ENCODE data around the gene SOX5. TPM values are rescaled to one million over a fixed set of nuclear protein-coding genes. Genes with fewer than 3 reads are reported as not detected.

SOX5 gene
- total RNA-seq, 1 donor from 2014 or later: 2.1 TPM

DNA sequence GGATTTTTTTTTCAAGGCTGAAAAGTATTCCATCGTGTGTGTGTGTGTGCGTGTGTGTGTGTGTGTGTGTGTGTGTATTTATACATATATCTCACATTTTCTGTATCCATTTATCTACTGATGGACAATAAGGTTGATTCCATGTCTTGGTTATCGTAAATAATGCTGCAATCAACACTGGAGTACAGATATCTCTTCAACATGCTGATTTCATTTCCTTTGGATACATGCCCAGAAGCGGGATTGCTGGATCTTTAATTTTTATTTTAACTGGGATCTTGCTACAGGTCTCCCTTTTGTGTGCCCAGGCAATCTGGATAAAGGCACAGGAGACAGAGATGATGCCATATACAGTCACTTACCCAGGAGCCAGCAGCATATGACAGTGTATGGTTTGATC, 338.1 kb downstream of the SOX5 start:
- no peaks in the 10 kb centered on the region for H3K27me3 Mint-ChIP-seq
- intact Hi-C loops (cut with micrococcal nuclease): no loop called here
- H3K36me3 Mint-ChIP-seq (ENCODE audit: low read depth): no peaks in the 10 kb centered on the region
- no peak overlapping the region for H3K27ac Mint-ChIP-seq
- no peaks in the 10 kb centered on the region for H3K9me3 Mint-ChIP-seq
- no peaks in the 10 kb centered on the region for H3K4me1 Mint-ChIP-seq
- no peak overlapping the region for H3K4me3 Mint-ChIP-seq
- no peak for DNase-seq

GRCh38 chr12:23600919-23601318, 348.6 kb downstream of the SOX5 start:
- no peaks in the 10 kb centered on the region for H3K36me3 Mint-ChIP-seq (ENCODE audit: low read depth)
- H3K27ac Mint-ChIP-seq: no peak overlapping the region
- no peaks in the 10 kb centered on the region for H3K4me1 Mint-ChIP-seq
- peaks cover 3% of the 10 kb centered on the region for H3K9me3 Mint-ChIP-seq
- intact Hi-C loops (cut with micrococcal nuclease): no loop called here
- H3K4me3 Mint-ChIP-seq: no peak overlapping the region
- no peaks in the 10 kb centered on the region for H3K27me3 Mint-ChIP-seq
- no peak for DNase-seq

- DNase-seq: no peak
- H3K4me3 Mint-ChIP-seq: no peak overlapping the region
- no peaks in the 10 kb centered on the region for H3K36me3 Mint-ChIP-seq (ENCODE audit: low read depth)
- no peaks in the 10 kb centered on the region for H3K27me3 Mint-ChIP-seq
- H3K9me3 Mint-ChIP-seq: no peaks in the 10 kb centered on the region
- intact Hi-C loops (cut with micrococcal nuclease): no loop called here
- H3K27ac Mint-ChIP-seq: no peak overlapping the region
- H3K4me1 Mint-ChIP-seq: no peaks in the 10 kb centered on the region
Measured at GRCh38 chr12:23596568-23596967, 352.9 kb downstream of the SOX5 start.

DNA sequence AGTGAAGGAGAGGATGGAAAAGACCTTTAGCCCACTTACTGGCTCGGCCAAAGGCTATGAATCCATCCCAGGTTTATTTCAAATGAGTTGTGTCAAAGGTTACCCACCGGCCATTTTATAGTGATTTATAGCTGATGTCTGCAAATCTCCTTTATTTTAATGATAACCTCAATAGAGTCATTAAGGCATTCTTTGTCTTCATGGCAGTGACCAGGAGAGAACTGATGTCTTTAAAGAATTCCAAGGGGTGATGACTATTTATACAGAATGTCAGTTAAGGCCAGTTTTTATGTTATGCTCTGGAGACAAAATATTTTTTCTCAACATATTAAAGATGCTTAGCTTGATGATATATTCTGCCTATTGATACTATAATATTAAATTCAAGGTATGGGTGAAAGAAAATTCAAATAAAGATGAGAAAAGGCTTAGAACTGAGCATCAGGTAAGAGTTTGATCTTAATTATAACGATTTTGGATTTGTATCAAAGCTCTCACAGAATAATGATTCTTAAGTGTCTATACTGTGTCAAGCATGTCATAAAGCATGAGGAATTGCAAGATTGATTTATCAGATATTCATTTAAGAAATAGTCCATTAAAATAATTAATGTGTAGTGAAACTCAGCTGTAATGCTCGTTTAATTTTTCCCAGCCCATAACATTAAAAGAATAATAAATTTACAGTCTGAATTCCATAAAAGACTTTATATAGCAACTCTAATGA, 361.5 kb downstream of the SOX5 start:
- H3K4me1 Mint-ChIP-seq: no peaks in the 10 kb centered on the region
- H3K9me3 Mint-ChIP-seq: no peaks in the 10 kb centered on the region
- H3K36me3 Mint-ChIP-seq (ENCODE audit: low read depth): no peaks in the 10 kb centered on the region
- no peak overlapping the region for H3K27ac Mint-ChIP-seq
- H3K4me3 Mint-ChIP-seq: no peak overlapping the region
- intact Hi-C loops (cut with micrococcal nuclease): no loop called here
- no peaks in the 10 kb centered on the region for H3K27me3 Mint-ChIP-seq
- no peak for DNase-seq

DNA sequence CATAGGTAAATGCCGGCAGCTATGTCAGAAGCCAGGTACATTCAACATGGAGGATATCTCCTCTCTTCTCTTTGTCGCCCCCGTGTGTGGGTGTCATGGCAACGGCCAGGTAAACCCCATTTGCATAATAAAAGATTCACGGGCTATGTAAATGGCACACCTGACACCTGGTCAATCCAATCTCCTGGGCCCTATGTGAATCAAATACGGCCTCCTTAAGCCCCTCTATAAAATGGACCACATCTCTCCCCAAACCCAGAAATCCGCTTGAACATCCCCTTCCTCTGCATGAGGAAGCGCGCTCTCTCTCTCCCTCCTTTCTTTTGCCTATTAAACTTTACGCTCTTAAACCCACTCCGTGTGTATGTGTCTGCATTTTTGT, 363.7 kb downstream of the SOX5 start:
- no peaks in the 10 kb centered on the region for H3K4me1 Mint-ChIP-seq
- H3K9me3 Mint-ChIP-seq: no peaks in the 10 kb centered on the region
- intact Hi-C loops (cut with micrococcal nuclease): no loop called here
- H3K27ac Mint-ChIP-seq: no peak overlapping the region
- no peak overlapping the region for H3K4me3 Mint-ChIP-seq
- no peaks in the 10 kb centered on the region for H3K36me3 Mint-ChIP-seq (ENCODE audit: low read depth)
- H3K27me3 Mint-ChIP-seq: no peaks in the 10 kb centered on the region
- DNase-seq: no peak

- H3K4me3 Mint-ChIP-seq: no peak overlapping the region
- H3K36me3 Mint-ChIP-seq (ENCODE audit: low read depth): no peaks in the 10 kb centered on the region
- intact Hi-C loops (cut with micrococcal nuclease): no loop called here
- H3K27ac Mint-ChIP-seq: no peak overlapping the region
- H3K27me3 Mint-ChIP-seq: no peaks in the 10 kb centered on the region
- no peaks in the 10 kb centered on the region for H3K9me3 Mint-ChIP-seq
- DNase-seq: no peak
- H3K4me1 Mint-ChIP-seq: no peaks in the 10 kb centered on the region
Measured at GRCh38 chr12:23585156-23585781, 364.2 kb downstream of the SOX5 start.

DNA sequence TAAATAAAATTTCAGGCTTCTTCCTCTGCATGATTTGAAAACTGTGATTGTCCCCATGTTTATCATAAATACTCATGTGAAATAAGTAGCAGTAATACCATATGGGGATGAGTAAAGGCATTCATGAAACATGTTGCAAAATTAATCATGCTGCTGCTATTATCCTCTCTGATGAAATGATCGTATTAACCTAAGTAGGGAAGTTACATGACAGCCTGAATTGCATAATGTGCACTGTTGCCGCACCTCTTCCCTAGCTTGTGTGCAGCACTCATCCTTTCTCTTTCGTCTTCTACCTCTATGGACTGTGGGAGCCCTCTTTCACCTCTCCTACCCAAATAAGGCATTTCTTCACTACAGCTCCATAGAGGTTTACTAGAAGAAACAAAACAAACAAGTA, 367.6 kb downstream of the SOX5 start:
- Mint-ChIP-seq H3K27me3 (no peaks in the 10 kb centered on the region), H3K9me3 (no peaks in the 10 kb centered on the region), H3K36me3 (ENCODE audit: low read depth) (no peaks in the 10 kb centered on the region), H3K27ac (no peak overlapping the region), H3K4me1 (no peaks in the 10 kb centered on the region), H3K4me3 (no peak overlapping the region)
- intact Hi-C loops (cut with micrococcal nuclease): no loop called here
- no peak for DNase-seq

DNA sequence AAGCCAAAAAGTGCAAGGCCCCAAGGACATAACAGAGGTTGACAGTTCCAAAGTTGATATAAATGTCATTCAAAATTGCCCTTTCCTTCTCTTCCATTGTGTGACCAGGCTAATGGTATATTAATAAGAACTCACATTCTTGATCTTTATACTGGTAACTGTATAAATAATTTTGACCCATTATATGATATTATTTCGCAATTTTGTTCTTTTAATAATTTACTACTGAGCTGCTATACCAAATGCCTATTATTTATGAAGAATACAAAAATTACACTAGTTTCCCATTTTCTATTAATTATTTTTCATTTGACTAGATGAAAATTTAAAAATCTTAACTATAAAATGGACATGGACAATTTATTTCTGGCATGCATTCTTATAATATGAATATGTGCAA, 370.2 kb downstream of the SOX5 start:
- intact Hi-C loops (cut with micrococcal nuclease): no loop called here
- Mint-ChIP-seq H3K36me3 (ENCODE audit: low read depth) (no peaks in the 10 kb centered on the region), H3K4me3 (no peak overlapping the region), H3K9me3 (no peaks in the 10 kb centered on the region), H3K27me3 (no peaks in the 10 kb centered on the region), H3K4me1 (no peaks in the 10 kb centered on the region), H3K27ac (no peak overlapping the region)
- DNase-seq: no peak

GRCh38 chr12:23576372-23576771, 373.1 kb downstream of the SOX5 start:
- Mint-ChIP-seq H3K9me3 (no peaks in the 10 kb centered on the region), H3K27me3 (no peaks in the 10 kb centered on the region), H3K36me3 (ENCODE audit: low read depth) (no peaks in the 10 kb centered on the region), H3K27ac (no peak overlapping the region), H3K4me3 (no peak overlapping the region), H3K4me1 (no peaks in the 10 kb centered on the region)
- no peak for DNase-seq
- intact Hi-C loops (cut with micrococcal nuclease): no loop called here

DNA sequence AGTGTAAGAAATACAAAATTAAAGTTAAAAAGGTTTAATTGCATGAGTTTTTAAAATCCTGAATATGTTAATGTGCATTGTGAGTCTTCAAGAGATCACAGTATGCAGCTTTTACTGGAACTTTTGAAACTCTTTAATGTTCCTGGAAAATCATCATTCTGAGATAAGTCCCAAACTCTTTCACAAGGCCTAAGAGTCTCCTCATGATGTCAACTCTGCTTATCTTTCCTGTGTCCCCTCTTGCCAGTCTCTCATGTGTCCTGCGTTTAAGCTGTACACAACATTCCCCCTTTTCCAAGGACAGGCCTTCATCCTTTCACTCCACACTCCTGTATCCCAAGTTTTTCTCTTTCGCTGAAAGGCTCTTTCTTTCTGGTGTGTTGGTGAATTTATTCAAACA, 380.1 kb downstream of the SOX5 start:
- Mint-ChIP-seq H3K4me1 (no peaks in the 10 kb centered on the region), H3K27me3 (no peaks in the 10 kb centered on the region), H3K9me3 (peaks cover 6% of the 10 kb centered on the region), H3K27ac (no peak overlapping the region), H3K36me3 (ENCODE audit: low read depth) (no peaks in the 10 kb centered on the region), H3K4me3 (no peak overlapping the region)
- intact Hi-C loops (cut with micrococcal nuclease): no loop called here
- no peak for DNase-seq

- no peaks in the 10 kb centered on the region for H3K36me3 Mint-ChIP-seq (ENCODE audit: low read depth)
- H3K27me3 Mint-ChIP-seq: no peaks in the 10 kb centered on the region
- H3K27ac Mint-ChIP-seq: no peak overlapping the region
- DNase-seq: no peak
- peaks cover 8% of the 10 kb centered on the region for H3K9me3 Mint-ChIP-seq
- no peak overlapping the region for H3K4me3 Mint-ChIP-seq
- intact Hi-C loops (cut with micrococcal nuclease): no loop called here
- no peaks in the 10 kb centered on the region for H3K4me1 Mint-ChIP-seq
Measured at GRCh38 chr12:23566133-23566532, 383.3 kb downstream of the SOX5 start.

DNA sequence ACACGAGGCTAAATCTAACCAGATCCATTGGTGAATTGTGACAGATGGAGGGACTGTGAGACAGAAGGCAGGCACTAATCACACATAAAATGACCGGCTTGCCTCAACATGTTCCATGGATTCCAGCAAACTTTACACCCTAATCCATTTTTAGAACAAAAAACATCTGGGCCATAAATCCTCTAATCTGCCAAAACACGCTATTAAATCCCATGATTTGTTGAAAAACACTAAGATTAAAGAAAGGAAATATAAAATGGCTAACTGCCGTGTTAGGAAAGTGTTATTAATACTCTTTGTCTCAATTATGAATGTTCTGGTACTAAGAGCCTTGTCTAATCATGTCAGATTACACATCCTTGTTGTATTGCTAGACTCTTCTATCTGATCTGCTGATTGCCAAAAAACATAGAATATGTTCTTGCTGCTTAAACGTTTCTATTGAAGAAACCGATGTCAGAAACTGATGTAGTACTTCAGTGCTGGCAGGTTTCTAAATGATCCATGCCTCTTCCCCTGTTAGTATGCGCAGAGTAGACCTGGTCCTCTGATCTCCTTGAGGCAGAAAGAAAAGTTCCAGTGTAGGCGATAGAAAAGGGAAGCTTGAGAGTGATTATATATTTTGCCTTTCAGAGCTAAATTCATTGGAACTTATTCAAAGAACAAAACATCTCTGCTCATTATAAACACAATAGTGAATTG, 384.9 kb downstream of the SOX5 start:
- no peak overlapping the region for H3K4me3 Mint-ChIP-seq
- H3K36me3 Mint-ChIP-seq (ENCODE audit: low read depth): no peaks in the 10 kb centered on the region
- no peak for DNase-seq
- no peak overlapping the region for H3K27ac Mint-ChIP-seq
- no peaks in the 10 kb centered on the region for H3K27me3 Mint-ChIP-seq
- H3K4me1 Mint-ChIP-seq: no peaks in the 10 kb centered on the region
- intact Hi-C loops (cut with micrococcal nuclease): no loop called here
- H3K9me3 Mint-ChIP-seq: peaks cover 8% of the 10 kb centered on the region

- H3K27me3 Mint-ChIP-seq: no peaks in the 10 kb centered on the region
Measured at GRCh38 chr12:23561364-23562345, 387.8 kb downstream of the SOX5 start.

DNA sequence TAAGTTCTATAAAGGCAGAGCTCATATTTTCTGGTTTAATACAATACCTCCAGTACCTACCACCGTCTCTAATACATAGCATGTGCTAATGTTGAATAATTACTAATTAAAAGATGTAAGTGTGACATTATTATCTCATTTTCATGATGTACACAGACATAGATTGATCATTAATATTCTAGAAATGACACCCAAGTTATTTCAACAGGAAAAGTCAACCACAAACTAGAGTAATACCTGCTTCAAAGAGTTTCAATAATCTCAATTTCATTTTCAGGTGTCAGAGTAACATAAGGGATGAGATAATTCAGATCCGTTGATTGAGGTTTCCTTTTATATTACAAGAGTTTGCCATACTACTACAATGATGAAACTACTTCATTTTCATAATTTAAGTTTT, 388.9 kb downstream of the SOX5 start:
- H3K4me3 Mint-ChIP-seq: no peak overlapping the region
- no peaks in the 10 kb centered on the region for H3K4me1 Mint-ChIP-seq
- no peaks in the 10 kb centered on the region for H3K36me3 Mint-ChIP-seq (ENCODE audit: low read depth)
- DNase-seq: no peak
- peaks cover 3% of the 10 kb centered on the region for H3K9me3 Mint-ChIP-seq
- no peaks in the 10 kb centered on the region for H3K27me3 Mint-ChIP-seq
- intact Hi-C loops (cut with micrococcal nuclease): no loop called here
- H3K27ac Mint-ChIP-seq: no peak overlapping the region

More at GRCh38 chr12:23561364-23562345, 387.8 kb downstream of the SOX5 start:
- intact Hi-C loops (cut with micrococcal nuclease): no loop called here
- no peak for DNase-seq
- no peaks in the 10 kb centered on the region for H3K4me1 Mint-ChIP-seq
- peaks cover 8% of the 10 kb centered on the region for H3K9me3 Mint-ChIP-seq
- H3K4me3 Mint-ChIP-seq: no peak overlapping the region
- H3K27ac Mint-ChIP-seq: no peak overlapping the region
- no peaks in the 10 kb centered on the region for H3K36me3 Mint-ChIP-seq (ENCODE audit: low read depth)

All from activated CD4-positive, alpha-beta T cell treated with anti-CD3 and anti-CD28 coated beads, Interleukin-2, amount 10 ng/mL, durations not matched to agents 24 days and 14 days (primary cell).